GM19324 (cell line): ENCODE data around the gene KPNA6.

Source experiments
- ATAC-seq: cut with Tn5 transposase; IDR thresholded peaks from one replicate; pipeline ENCODE4 v1.9.1; 2021; ENCODE audit warnings: mild to moderate bottlenecking, moderate library complexity; ENCODE audit not compliant: unreplicated experiment, low FRiP score

The KPNA6 gene

DNA sequence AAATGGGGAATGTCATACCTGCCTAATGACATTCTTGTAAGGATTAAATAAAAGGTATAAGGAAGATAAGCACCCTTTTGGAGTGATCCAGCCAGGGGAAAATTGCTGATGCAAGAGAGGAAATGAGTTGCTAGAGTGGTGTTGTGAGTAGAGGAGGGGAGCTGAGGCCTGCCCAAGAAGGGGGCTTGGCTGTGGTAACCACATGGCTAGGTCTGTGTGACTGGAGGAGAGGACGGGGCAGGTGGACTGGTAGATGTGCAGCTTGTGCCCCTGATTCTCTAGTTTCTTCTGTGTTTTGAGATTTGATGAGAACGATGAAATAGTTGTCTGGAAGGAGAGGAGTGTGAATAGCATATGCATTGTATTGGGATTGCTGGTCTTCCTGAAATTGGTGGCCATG lies 78.2 kb downstream of the KPNA6 start:
- no peak for ATAC-seq

DNA sequence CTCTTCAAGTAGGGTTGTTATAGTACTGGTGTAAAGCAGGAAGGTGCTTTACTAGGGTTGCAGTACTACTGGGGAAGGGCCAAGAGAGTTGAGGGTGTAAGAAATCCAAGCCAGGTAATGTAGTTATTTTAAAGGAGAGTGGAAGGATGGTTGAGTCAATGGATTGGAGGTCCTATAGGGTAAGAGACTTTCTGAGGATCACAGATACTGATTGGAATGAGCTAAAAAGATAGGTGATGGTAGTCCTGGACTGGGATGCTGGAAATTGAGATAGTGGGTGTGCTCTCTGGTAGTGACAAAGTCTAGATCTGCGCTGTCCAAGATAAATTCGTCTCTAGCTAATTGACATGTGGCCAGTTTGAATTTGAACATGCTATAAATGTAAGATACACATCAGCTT lies 78.6 kb downstream of the KPNA6 start:
- no peak for ATAC-seq

DNA sequence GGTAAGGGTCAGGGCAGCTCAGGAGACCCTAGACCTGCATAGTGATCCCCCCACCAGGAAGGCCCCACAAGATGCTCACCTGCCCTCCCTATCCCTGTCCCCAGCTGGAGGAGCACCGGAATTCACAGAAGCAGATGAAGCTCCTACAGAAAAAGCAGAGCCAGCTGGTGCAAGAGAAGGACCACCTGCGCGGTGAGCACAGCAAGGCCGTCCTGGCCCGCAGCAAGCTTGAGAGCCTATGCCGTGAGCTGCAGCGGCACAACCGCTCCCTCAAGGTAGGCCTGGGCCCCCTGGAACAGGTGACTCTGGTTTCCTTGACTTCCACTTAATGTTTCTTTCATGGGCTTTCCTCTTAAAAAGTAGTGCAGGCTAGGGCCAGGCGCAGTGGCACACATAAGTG lies 80.0 kb downstream of the KPNA6 start:
- no peak for ATAC-seq

DNA sequence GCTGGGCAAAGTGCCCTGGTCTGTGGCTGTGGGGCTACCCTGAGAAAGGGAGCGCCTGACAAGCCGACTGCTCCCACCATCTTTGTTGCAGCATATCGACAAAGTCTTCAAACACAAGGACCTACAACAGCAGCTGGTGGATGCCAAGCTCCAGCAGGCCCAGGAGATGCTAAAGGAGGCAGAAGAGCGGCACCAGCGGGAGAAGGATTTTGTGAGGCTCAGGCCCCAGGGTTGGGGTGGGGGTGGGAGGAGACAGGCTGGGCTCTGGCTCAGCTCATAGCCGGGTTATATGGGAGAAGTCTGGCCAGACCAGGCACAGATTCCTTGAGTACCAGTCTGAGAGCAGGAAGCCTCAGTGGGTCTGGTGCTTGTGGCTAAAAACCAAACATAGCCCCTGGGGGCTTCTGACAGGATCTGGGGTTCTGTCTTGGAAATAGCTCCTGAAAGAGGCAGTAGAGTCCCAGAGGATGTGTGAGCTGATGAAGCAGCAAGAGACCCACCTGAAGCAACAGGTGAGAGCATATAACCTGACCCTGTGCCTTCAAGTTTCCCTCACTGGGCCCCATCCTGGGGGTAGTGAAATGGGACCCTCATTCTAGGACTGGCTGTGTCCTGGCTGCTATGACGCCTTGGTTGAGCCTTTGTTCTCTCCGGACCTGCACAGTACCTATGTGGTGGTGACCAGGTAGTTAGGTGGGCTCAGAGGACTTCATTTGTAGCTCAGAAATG lies 84.5 kb downstream of the KPNA6 start:
- ATAC-seq: no peak

DNA sequence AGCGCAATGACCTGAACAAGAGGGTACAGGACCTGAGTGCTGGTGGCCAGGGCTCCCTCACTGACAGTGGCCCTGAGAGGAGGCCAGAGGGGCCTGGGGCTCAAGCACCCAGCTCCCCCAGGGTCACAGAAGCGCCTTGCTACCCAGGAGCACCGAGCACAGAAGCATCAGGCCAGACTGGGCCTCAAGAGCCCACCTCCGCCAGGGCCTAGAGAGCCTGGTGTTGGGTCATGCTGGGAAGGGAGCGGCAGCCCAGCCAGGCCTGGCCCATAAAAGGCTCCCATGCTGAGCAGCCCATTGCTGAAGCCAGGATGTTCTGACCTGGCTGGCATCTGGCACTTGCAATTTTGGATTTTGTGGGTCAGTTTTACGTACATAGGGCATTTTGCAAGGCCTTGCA lies 87.1 kb downstream of the KPNA6 start:
- ATAC-seq: no peak

DNA sequence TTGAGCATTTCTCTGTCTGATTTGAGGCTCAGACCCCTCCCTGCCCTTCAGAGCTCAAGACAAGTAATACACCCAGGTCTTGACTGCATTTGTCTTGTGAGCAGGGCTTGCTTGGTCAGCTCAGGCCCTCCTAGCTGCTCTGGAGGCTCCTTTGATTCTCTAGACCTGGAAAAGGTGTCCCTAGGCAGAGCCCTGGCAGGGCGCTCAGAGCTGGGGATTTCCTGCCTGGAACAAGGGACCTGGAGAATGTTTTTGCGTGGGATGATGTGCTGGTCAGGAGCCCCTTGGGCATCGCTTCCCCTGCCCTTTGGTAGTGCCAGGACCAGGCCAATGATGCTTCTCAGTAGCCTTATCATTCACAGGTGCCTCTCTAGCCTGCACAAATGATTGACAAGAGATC lies 87.7 kb downstream of the KPNA6 start:
- ATAC-seq: no peak

DNA sequence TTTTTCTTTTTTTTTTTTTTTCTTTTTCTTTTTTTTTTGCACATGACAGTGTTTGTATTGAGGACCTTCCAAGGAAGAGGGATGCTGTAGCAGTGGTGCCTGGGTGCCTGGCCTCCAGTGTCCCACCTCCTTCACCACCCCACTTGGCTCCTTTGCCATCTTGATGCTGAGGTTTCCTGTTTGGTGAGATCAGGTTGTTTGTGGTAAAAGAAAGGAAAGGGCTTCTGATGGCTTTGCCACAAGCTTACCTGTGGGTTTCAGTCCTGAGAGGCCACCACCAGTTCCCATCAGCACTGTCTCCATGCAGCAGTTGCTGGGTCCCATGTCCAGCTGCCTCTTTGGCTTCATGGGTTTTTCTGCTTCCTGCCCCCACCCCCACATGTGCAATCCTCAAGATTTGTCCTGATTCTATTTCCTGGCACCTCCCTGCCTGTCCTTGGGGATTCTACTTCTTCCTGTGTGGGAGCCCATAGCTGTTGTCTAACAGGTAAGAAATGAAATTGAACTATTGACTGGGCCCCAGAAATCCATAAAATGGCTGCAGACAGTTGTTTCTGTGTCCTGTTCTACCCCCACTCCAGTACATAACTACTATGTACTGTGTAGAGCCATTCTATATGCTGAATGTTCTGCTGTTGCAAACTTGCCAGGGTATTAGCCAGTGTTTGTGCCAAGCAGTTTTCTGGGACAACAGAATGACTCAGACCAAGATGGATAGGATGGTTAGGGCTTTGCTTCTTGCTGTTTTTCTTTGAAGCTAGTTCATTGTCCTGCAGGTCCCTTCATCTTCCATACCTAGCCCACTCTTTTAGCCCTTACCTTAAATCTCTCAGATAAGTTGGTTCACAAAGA lies 88.3 kb downstream of the KPNA6 start:
- ATAC-seq: no peak

DNA sequence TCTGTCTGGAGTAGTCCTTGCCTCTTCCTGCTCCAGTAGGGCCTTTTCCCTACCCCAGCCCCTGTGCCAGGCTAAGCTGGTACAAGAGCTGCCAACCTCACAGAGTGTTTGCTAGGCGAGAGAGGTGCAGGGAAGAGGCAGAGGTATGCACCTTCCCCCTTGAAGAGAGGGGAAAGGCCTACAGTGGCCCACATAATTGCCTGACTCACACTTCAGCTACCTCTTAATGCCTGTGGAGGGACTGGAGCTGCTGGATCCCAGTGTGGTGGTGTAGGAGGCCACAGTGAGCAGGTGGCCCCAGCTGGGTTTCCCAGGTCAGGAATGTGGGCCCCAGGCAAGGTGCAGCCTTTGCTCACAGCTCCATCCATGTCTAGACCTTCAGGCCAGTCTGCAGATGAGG lies 89.2 kb downstream of the KPNA6 start:
- ATAC-seq: no peak

DNA sequence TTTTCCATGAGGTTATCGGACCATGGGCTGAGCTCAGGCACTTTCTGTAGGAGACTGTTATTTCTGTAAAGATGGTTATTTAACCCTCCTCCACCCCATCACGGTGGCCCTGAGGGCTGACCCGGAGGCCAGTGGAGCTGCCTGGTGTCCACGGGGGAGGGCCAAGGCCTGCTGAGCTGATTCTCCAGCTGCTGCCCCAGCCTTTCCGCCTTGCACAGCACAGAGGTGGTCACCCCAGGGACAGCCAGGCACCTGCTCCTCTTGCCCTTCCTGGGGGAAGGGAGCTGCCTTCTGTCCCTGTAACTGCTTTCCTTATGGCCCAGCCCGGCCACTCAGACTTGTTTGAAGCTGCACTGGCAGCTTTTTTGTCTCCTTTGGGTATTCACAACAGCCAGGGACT lies 90.0 kb downstream of the KPNA6 start:
- ATAC-seq: no peak

DNA sequence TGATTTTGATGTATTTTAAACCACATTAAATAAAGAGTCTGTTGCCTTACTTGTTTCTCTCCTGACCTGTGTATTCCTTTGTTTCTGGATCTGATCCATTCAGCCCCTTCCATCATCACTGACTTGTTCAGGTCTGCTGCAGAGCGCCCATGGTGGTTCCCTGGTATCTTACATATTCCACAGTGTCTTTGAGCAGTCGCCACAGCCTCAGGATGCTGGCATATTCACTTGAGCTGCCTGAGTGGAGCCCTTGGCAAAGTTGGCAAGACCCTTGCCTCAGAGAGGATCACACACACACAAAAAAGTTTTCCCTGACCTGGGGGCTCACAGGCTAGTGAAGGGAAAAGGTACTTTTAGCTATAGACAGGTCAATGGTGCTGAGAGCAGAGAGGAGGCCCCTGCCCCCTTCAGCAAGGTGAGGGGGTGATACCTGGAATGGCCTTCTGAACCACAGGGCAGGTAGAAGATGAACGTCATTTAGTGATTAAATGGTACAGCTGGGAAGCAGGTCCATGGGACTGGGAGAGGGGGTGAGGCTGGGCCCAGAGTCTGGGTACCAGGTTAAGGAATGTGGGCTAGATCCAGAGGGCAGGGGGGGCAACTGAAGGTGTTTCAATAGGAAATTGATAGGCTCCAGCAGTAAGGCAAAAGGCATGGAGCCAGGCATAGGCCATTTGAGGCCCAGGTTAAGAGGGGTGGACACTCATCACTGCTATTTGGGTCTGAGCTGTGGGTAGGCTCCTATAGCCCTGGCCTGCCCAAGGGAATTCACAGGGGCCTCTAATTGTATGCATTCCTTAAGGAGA lies 90.6 kb downstream of the KPNA6 start:
- no peak for ATAC-seq

DNA sequence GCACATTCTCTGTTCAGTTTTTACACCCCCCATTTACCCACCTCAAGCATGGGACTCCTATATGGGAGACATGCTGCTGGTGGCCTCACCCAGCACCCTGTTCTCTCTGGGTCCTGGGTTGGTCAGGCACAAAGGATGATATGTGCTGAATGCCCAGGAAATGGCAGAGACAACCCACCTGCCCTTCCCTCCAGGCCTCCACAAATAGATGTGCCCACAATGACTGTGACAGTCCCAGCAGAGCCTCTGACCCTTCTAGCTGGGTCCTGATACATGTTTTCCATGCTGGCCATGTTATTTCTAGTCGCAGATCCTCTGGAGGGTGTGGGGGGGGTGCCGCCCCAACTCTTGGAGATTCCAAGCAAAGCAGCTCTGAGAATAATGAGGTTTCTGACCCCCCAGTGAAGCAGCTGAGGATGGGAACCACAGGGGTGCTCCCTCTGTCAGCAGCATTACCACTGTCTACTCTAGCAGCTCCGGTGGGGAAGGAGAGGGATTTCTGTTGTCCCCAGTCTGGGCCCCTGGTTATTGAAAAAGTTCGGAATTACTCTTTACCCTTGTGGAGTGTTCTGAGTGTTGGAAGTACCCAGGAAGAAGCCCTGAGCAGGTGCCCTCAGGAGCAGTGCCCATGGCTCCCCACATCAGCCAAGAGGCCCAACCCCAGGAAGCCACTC lies 91.3 kb downstream of the KPNA6 start:
- no peak for ATAC-seq

DNA sequence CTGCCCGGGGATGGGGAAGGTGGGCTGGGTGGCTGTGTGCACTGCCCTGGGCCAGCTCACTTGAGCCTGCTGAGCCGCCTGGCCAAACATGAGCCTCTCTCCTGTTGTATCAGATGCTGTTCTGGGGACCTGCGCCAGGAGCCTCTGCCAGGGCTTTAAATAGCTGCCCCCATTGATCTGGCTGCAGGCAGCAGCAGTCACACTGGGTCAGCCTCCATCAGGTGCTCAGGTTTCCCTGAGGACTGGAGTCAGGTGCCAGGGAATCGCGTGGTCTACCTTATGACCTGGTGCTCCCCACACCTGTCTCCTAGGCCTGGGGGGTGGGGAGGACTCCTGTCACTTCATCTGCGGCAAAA lies 91.8 kb downstream of the KPNA6 start:
- no peak for ATAC-seq

DNA sequence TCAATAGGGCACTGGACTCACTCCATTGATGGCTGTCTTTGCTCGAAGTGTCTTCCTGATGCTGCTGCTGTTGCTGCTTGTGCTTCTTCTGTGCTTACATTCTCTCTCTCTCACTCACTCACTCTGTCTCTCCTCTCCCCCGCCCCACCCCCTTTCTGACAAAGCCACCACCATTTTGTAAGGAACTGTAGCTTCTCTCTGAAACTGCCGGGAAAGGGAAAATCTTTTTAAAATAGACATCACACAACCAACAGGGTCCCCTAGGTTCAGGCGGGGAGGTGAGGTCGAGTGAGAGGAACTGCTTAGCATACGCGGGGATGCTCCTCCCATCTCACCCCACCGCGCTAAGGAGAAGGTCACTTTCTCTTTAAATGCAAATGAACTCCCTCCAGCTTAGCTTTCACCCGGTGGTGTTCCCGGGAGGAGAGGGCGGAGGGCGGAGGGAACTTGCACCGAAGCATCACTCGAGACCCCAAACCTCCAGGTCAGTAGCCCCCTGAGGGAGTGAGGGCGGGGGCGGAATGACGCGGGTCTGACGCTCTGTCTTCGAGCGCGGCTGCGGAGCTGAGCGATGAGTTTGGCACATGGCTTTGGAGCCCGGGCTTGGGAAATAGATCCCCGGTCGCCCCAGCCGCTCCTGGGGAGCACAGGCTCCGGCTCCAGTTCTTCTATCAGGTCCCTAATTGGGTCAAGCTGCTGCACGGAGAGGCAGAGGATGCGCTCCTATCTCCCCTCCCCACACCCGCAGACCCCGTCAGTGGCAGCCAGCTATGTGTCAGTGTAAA lies 92.6 kb downstream of the KPNA6 start, which contains the start of gene CCDC28B:
Gene CCDC28B, plus strand, starts transcription at position 370 of the 785 bp plus-strand sequence. CDS start 1,341 bp downstream, outside the sequence.
- no peak for ATAC-seq

DNA sequence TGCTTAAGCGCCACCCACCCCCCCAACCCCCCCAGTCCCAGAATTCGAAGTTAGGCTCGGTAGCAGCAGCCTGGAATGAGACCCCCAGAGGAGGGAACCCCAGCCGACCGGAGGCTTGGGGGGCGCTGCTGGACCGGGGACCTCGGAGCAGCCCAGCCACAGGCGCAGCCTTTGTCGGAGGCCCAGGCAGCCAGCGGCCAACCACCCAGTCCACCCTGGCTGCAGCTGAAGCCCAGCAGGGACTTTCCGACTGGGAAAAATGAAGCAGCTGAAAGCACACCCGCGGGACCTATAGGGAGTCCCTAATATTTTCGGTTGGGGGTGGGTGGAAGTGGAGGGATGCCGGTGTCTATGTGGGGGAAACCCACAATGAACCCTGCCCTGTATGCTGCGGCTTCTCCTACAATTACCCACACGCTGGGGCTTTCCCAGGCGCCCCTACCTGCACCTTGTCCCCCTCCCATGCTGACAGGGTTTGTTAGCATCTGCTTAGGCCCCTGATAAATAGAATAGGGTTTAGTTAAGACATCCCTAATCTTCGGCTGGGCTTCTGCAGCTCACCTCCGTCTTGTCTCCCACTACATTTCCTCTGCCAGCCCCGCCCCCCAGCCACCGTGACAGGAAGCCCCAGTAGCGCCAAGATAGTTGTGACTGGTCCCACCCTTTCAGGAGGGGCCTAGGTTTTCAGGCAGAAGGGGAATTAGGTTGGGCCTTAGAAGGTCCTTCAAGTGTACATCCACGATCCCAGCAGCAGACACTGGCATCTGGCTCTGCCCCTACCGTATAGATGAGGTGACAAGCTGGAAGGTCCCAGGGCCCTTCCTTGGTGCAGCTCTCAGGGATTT lies 93.4 kb downstream of the KPNA6 start:
- no peak for ATAC-seq

DNA sequence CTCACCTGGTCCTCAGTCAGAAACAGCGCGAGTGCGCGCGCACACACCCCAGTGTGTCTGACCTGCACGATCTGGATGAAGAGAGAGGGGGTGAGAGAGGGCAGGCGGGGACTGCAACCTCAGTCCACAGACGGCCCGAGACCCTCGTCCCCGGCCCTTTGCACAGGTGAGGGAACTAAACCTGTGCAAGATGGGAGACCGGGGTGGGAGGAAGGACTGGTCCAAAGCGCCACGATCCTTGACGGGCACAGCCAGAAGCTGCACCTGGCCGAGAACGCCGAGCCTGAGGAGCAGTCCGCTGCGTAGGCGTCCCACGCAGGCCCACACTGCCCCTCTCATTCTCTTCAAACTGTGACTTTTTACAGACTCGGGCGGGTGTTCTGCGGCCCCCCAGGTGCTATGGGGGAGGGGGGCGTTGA lies 97.1 kb downstream of the KPNA6 start:
- no peak for ATAC-seq

DNA sequence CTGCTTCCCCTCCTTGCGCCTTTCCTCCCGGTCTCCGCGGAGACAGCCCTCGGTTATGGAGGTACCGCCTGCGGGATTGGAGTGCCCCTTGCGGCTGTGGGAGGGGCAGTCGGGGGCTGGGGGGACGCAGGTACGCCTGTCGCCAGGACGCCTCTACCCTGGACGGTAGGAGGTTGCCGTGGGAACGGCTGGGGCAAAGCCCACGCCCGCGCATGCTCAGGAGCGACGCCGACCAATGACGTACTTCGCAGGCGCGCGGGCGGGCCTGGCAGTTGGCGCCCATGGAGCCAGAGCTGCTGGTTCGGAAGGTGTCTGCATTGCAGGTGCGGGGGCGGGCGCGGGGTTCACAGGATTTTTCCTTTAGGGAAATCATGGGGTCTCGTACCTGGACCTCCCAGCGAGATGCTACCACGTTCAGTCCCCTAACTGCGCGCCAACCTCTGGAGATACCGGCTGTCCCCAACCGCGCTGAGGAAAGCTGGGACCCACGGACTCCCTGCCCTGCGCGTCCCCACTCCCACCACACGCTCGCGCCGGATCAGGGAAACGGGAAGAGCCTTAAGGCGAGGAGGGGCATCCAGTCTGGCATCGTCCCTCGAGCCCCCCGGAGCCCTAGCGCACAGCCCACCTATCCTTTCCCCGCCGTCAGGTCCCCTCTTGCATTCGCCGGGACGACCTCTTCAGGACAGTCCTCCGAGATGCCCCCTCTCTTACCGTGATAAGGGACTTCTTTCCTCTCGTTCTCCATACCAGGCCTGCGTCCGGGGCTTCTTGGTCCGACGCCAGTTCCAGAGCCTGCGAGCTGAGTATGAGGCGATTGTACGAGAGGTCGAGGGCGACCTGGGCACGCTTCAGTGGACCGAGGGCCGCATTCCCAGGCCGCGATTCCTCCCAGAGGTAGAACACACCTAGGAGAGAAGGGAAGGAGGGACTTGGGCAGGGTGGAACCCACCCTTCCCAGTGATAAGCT lies 97.8 kb downstream of the KPNA6 start, which contains the start of gene IQCC:
Gene IQCC, plus strand, starts transcription at position 271 of the 970 bp plus-strand sequence. Its CDS starts 11 bp downstream, at position 282.
- no peak for ATAC-seq

DNA sequence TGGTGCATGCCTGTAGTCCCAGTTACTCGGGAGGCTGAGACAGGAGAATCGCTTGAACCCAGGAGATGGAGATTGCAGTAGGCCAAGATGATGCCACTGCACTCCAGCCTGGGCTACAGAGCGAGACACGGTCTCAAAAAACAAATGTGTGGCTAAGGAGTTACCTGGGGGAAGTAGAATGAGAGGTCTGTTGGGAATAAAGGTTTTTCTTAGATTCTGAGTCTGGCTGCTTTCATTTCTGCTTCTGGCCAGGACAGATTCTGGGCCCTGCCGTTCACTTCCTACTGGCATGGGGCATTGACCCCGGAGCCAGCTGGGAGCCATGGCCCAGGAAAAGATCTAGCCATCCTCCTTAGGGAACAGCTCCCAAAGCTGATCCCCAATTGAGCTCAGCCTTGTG lies 100.6 kb downstream of the KPNA6 start:
- no peak for ATAC-seq

DNA sequence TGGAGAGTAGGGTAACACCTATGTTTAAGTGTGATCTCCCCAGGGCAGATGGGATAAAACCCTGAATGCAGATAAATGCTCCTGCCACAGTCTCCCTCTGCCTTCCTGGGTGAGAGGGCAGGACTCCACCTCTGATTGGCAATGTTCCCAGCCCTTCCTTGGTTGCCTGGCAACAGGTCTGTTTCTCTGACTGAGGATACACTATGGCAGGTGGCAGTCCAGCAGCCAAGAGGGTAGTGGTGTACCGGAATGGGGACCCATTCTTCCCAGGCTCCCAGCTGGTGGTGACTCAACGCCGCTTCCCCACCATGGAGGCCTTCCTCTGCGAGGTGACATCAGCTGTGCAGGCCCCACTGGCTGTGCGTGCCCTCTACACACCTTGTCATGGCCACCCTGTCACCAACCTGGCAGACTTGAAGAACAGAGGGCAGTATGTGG lies 101.1 kb downstream of the KPNA6 start, which contains the start of gene DCDC2B:
Gene DCDC2B, plus strand, starts transcription at position 199 of the 438 bp plus-strand sequence. Its CDS starts 5 bp downstream, at position 204.
- ATAC-seq: no peak
